Fibroblast of the conjunctiva (primary cell): Measurements from ENCODE around the gene GKAP1.
"Not testable (repeated sequence)": the region's sequence is repeated elsewhere in the genome, so short reads cannot be mapped to it uniquely, and the experiment has no call there.

Source experiments
- DNase-seq: peaks from one replicate; pipeline ENCODE4 v3.0.0-alpha.2; 2010; ENCODE audit warnings: low read depth

Gene GKAP1

GRCh38 chr9:83728591-83729368 lies 88.8 kb downstream of the GKAP1 start:
- DNase-seq, result not testable (repeated sequence)

- DNase-seq, result no peak
Measured at GRCh38 chr9:83724436-83724835, 93.1 kb downstream of the GKAP1 start.

- DNase-seq, result no peak
Measured at GRCh38 chr9:83722726-83723495, 94.7 kb downstream of the GKAP1 start.

- DNase-seq, result no peak
Measured at GRCh38 chr9:83721509-83721908, 96.1 kb downstream of the GKAP1 start.

GRCh38 chr9:83715794-83716193 lies 101.8 kb downstream of the GKAP1 start:
- DNase-seq, result no peak

- DNase-seq, result no peak
Measured at GRCh38 chr9:83715221-83715620, 102.3 kb downstream of the GKAP1 start.

GRCh38 chr9:83714329-83714728 lies 103.2 kb downstream of the GKAP1 start:
- DNase-seq, result no peak

- peak; percentile 10 for DNase-seq
Measured at GRCh38 chr9:83708515-83709158, 108.9 kb downstream of the GKAP1 start.

- DNase-seq, result peak; percentile 87
Measured at GRCh38 chr9:83707768-83708514, 109.6 kb downstream of the GKAP1 start, which contains the start of gene UBQLN1. UBQLN1 (minus strand) TSS chr9:83707958; CDS start chr9:83707679, 279 bp downstream.

GRCh38 chr9:83707518-83707767 lies 110.1 kb downstream of the GKAP1 start:
- no peak for DNase-seq

- no peak for DNase-seq
Measured at GRCh38 chr9:83706676-83707517, 110.7 kb downstream of the GKAP1 start.

- not testable (repeated sequence) for DNase-seq
Measured at GRCh38 chr9:83705219-83705651, 112.3 kb downstream of the GKAP1 start.

- DNase-seq, result peak; percentile 29
Measured at GRCh38 chr9:83701769-83702168, 115.8 kb downstream of the GKAP1 start.

- DNase-seq, result no peak
Measured at GRCh38 chr9:83701286-83701685, 116.3 kb downstream of the GKAP1 start.

- no peak for DNase-seq
Measured at GRCh38 chr9:83699615-83700014, 118.0 kb downstream of the GKAP1 start.

- no peak for DNase-seq
Measured at GRCh38 chr9:83698976-83699585, 118.5 kb downstream of the GKAP1 start.

- no peak for DNase-seq
Measured at GRCh38 chr9:83691492-83691891, 126.1 kb downstream of the GKAP1 start.
